Retinal pigment epithelial cell (primary cell): ENCODE data around the gene TCN1.
"Not testable (repeated sequence)": the region's sequence is repeated elsewhere in the genome, so short reads cannot be mapped to it uniquely, and the experiment has no call there.

ENCODE experiments used
- DNase-seq: peaks from one replicate; pipeline ENCODE4 v3.0.0-alpha.2; 2010; ENCODE audit warnings: low read depth
- H3K4me3 ChIP-seq: 2 replicates; pipeline ENCODE4 v1.5.1; 2011; ENCODE audit warnings: mild to moderate bottlenecking, low read length, control low read depth, moderate library complexity
- CTCF ChIP-seq: conservative IDR thresholded peaks from 2 replicates; pipeline ENCODE4 v1.5.1; 2011; ENCODE audit warnings: low read depth, low read length, control low read depth, inconsistent platforms

The TCN1 gene

GRCh38 chr11:59818572-59818971 is 47.7 kb downstream of the TCN1 start:
- TF ChIP-seq CTCF, result no peak
- no peak for DNase-seq
- no peak overlapping the region for H3K4me3 ChIP-seq

GRCh38 chr11:59816434-59816833 is 49.9 kb downstream of the TCN1 start:
- H3K4me3 ChIP-seq, DNase-seq: not testable (repeated sequence)

GRCh38 chr11:59815754-59816153 is 50.5 kb downstream of the TCN1 start:
- no peak for DNase-seq
- no peak for TF ChIP-seq CTCF
- no peak overlapping the region for H3K4me3 ChIP-seq

- H3K4me3 ChIP-seq, result no peak overlapping the region
- no peak for DNase-seq
- TF ChIP-seq CTCF, result no peak
These were observed 52.3 kb downstream of the TCN1 start for GRCh38 chr11:59814021-59814420.

GRCh38 chr11:59813364-59813763 is 52.9 kb downstream of the TCN1 start:
- no peak overlapping the region for H3K4me3 ChIP-seq
- no peak for DNase-seq
- TF ChIP-seq CTCF, result no peak

GRCh38 chr11:59812220-59812619 is 54.1 kb downstream of the TCN1 start:
- TF ChIP-seq CTCF, result no peak
- no peak for DNase-seq
- no peak overlapping the region for H3K4me3 ChIP-seq

- H3K4me3 ChIP-seq, result peak overlapping the region; percentile 92
- no peak for DNase-seq
- TF ChIP-seq CTCF, result no peak
These were observed 55.4 kb downstream of the TCN1 start for GRCh38 chr11:59810911-59811259.
